HG02642 (cell line): ENCODE data around the gene UCP2.
"Not testable (repeated sequence)": the region's sequence is repeated elsewhere in the genome, so short reads cannot be mapped to it uniquely, and the experiment has no call there.

Experiments
- ATAC-seq: cut with Tn5 transposase; IDR thresholded peaks from one replicate; pipeline ENCODE4 v1.9.1; 2021; ENCODE audit warnings: mild to moderate bottlenecking; ENCODE audit not compliant: unreplicated experiment, poor library complexity

The UCP2 gene

GRCh38 chr11:73996161-73996747 lies 13.6 kb upstream of the UCP2 start:
- no peak for ATAC-seq

- no peak for ATAC-seq
Observed at GRCh38 chr11:73995731-73996130, 13.1 kb upstream of the UCP2 start.

GRCh38 chr11:73995247-73995646 lies 12.6 kb upstream of the UCP2 start:
- ATAC-seq, result no peak

GRCh38 chr11:73991471-73992006 lies 8.9 kb upstream of the UCP2 start:
- ATAC-seq, result peak; percentile 55

- ATAC-seq, result no peak
Observed at GRCh38 chr11:73990730-73991129, 8.1 kb upstream of the UCP2 start.

- no peak for ATAC-seq
Observed at GRCh38 chr11:73989156-73989555, 6.5 kb upstream of the UCP2 start.

GRCh38 chr11:73988227-73988626 lies 5.6 kb upstream of the UCP2 start:
- no peak for ATAC-seq

- not testable (repeated sequence) for ATAC-seq
Observed at GRCh38 chr11:73985661-73986060, 3.0 kb upstream of the UCP2 start.

- ATAC-seq, result no peak
Observed at GRCh38 chr11:73983741-73984538, 1.3 kb upstream of the UCP2 start.

GRCh38 chr11:73982990-73983740 lies 522 bp upstream of the UCP2 start:
- ATAC-seq, result peak; percentile 76

GRCh38 chr11:73981051-73981805 lies 1.4 kb downstream of the UCP2 start:
- no peak for ATAC-seq

- ATAC-seq, result peak; percentile 44
Observed at GRCh38 chr11:73980001-73980961, 2.4 kb downstream of the UCP2 start.

GRCh38 chr11:73978576-73979086 lies 4.0 kb downstream of the UCP2 start:
- no peak for ATAC-seq

- ATAC-seq, result no peak
Observed at GRCh38 chr11:73977856-73978519, 4.7 kb downstream of the UCP2 start.

- ATAC-seq, result no peak
Observed at GRCh38 chr11:73976451-73977151, 6.0 kb downstream of the UCP2 start.

- ATAC-seq, result no peak
Observed at GRCh38 chr11:73975479-73975757, 7.2 kb downstream of the UCP2 start.

- no peak for ATAC-seq
Observed at GRCh38 chr11:73974604-73975478, 7.8 kb downstream of the UCP2 start.
